Measurements from ENCODE around the gene SOAT2.

SOAT2 gene

GRCh38 chr12:53065470-53065869 lies 37.8 kb upstream of the SOAT2 start:
- DNase-seq (ENCODE audit: low spot score) = no peak

- DNase-seq (ENCODE audit: low spot score) = peak; percentile 98
Observed at GRCh38 chr12:53065975-53066931, 37.0 kb upstream of the SOAT2 start.

- DNase-seq (ENCODE audit: low spot score) = no peak
Observed at GRCh38 chr12:53067074-53067992, 36.0 kb upstream of the SOAT2 start.

GRCh38 chr12:53067993-53068770 lies 35.1 kb upstream of the SOAT2 start:
- no peak for DNase-seq (ENCODE audit: low spot score)

- no peak for DNase-seq (ENCODE audit: low spot score)
Observed at GRCh38 chr12:53068811-53069585, 34.3 kb upstream of the SOAT2 start.

- no peak for DNase-seq (ENCODE audit: low spot score)
Observed at GRCh38 chr12:53069621-53070410, 33.5 kb upstream of the SOAT2 start.

GRCh38 chr12:53070877-53071492 lies 32.3 kb upstream of the SOAT2 start:
- no peak for DNase-seq (ENCODE audit: low spot score)

- no peak for DNase-seq (ENCODE audit: low spot score)
Observed at GRCh38 chr12:53071591-53072551, 31.4 kb upstream of the SOAT2 start.

- no peak for DNase-seq (ENCODE audit: low spot score)
Observed at GRCh38 chr12:53073881-53074280, 29.4 kb upstream of the SOAT2 start.

- DNase-seq (ENCODE audit: low spot score) = no peak
Observed at GRCh38 chr12:53074283-53074998, 28.8 kb upstream of the SOAT2 start.

- DNase-seq (ENCODE audit: low spot score) = no peak
Observed at GRCh38 chr12:53074999-53075370, 28.3 kb upstream of the SOAT2 start.

GRCh38 chr12:53076461-53076860 lies 26.8 kb upstream of the SOAT2 start:
- no peak for DNase-seq (ENCODE audit: low spot score)

- no peak for DNase-seq (ENCODE audit: low spot score)
Observed at GRCh38 chr12:53077030-53077429, 26.3 kb upstream of the SOAT2 start.

GRCh38 chr12:53078425-53079225 lies 24.7 kb upstream of the SOAT2 start:
- no peak for DNase-seq (ENCODE audit: low spot score)

GRCh38 chr12:53079226-53080117 lies 23.8 kb upstream of the SOAT2 start, which contains the start of gene SPRYD3:
TSS of gene SPRYD3 (minus strand) at chr12:53079390. CDS start at chr12:53079333, 57 bp downstream.
- DNase-seq (ENCODE audit: low spot score) = peak; percentile 100

- no peak for DNase-seq (ENCODE audit: low spot score)
Observed at GRCh38 chr12:53082637-53083175, 20.6 kb upstream of the SOAT2 start.

All from HuH-7 (cell line).